HEK293 (cell line): Measurements from ENCODE around the gene ARHGAP26.

Experiments
- KLF7 ChIP-seq: fragments of 450-650 bp; formaldehyde crosslinking; IDR thresholded peaks from 2 replicates; pipeline ENCODE4 v1.5.1; 2016; ENCODE audit warnings: missing biosample characterization, missing genetic modification characterization, borderline replicate concordance
- ZNF146 ChIP-seq: fragments of 450-650 bp; formaldehyde crosslinking; IDR thresholded peaks from 2 replicates; pipeline ENCODE4 v1.5.1; 2016; ENCODE audit warnings: missing biosample characterization, missing genetic modification characterization
- TF ChIP-seq, protein P1 (sequence below): fragments of 450-650 bp; formaldehyde crosslinking; IDR thresholded peaks from 2 replicates; pipeline ENCODE4 v1.5.1; 2016; ENCODE audit warnings: missing biosample characterization, missing genetic modification characterization
- TF ChIP-seq, protein P2 (sequence below): fragments of 450-650 bp; formaldehyde crosslinking; IDR thresholded peaks from 2 replicates; pipeline ENCODE4 v1.5.1; 2016; ENCODE audit warnings: missing biosample characterization, missing genetic modification characterization
- TF ChIP-seq, protein P3 (sequence below): fragments of 450-650 bp; formaldehyde crosslinking; IDR thresholded peaks from 2 replicates; pipeline ENCODE4 v1.5.1; 2016; ENCODE audit warnings: missing biosample characterization, missing genetic modification characterization
- TF ChIP-seq, protein P4 (sequence below): fragments of 450-650 bp; IDR thresholded peaks from 2 replicates; pipeline ENCODE4 v1.5.1; 2018; ENCODE audit warnings: missing biosample characterization, mild to moderate bottlenecking, missing genetic modification characterization
- TF ChIP-seq, protein P5 (sequence below): IDR thresholded peaks from 2 replicates; pipeline ENCODE4 v1.6.1; 2011; ENCODE audit warnings: mild to moderate bottlenecking, low read depth, low read length, borderline replicate concordance
- TF ChIP-seq, protein P6 (sequence below): fragments of 450-650 bp; formaldehyde crosslinking; IDR thresholded peaks from 2 replicates; pipeline ENCODE4 v1.5.1; 2016; ENCODE audit warnings: missing biosample characterization, missing genetic modification characterization

DNA sequence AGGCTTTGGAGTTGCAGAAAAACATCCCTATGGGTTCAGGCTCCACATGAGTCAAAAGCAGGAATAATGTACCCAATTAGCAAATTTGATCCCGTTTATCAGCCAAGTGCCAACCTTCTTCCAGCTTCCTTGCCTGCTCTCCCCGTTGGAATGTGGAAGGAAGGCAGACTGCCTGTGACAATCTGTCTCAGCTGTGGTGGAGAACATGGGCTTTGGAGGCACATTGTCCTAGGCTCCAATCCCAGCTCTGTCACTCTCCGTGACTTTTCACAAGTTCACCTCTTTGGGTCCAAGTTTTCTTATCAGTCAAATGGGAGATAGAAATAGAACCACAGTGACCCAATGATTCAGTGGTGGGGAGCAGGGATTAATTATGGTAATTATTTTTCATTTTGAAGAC, 113.9 kb downstream of the ARHGAP26 start:
- TF ChIP-seq, protein P1, sequence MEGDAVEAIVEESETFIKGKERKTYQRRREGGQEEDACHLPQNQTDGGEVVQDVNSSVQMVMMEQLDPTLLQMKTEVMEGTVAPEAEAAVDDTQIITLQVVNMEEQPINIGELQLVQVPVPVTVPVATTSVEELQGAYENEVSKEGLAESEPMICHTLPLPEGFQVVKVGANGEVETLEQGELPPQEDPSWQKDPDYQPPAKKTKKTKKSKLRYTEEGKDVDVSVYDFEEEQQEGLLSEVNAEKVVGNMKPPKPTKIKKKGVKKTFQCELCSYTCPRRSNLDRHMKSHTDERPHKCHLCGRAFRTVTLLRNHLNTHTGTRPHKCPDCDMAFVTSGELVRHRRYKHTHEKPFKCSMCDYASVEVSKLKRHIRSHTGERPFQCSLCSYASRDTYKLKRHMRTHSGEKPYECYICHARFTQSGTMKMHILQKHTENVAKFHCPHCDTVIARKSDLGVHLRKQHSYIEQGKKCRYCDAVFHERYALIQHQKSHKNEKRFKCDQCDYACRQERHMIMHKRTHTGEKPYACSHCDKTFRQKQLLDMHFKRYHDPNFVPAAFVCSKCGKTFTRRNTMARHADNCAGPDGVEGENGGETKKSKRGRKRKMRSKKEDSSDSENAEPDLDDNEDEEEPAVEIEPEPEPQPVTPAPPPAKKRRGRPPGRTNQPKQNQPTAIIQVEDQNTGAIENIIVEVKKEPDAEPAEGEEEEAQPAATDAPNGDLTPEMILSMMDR, result no peak
- TF ChIP-seq, protein P2, sequence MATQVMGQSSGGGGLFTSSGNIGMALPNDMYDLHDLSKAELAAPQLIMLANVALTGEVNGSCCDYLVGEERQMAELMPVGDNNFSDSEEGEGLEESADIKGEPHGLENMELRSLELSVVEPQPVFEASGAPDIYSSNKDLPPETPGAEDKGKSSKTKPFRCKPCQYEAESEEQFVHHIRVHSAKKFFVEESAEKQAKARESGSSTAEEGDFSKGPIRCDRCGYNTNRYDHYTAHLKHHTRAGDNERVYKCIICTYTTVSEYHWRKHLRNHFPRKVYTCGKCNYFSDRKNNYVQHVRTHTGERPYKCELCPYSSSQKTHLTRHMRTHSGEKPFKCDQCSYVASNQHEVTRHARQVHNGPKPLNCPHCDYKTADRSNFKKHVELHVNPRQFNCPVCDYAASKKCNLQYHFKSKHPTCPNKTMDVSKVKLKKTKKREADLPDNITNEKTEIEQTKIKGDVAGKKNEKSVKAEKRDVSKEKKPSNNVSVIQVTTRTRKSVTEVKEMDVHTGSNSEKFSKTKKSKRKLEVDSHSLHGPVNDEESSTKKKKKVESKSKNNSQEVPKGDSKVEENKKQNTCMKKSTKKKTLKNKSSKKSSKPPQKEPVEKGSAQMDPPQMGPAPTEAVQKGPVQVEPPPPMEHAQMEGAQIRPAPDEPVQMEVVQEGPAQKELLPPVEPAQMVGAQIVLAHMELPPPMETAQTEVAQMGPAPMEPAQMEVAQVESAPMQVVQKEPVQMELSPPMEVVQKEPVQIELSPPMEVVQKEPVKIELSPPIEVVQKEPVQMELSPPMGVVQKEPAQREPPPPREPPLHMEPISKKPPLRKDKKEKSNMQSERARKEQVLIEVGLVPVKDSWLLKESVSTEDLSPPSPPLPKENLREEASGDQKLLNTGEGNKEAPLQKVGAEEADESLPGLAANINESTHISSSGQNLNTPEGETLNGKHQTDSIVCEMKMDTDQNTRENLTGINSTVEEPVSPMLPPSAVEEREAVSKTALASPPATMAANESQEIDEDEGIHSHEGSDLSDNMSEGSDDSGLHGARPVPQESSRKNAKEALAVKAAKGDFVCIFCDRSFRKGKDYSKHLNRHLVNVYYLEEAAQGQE (tag by site-specific recombination), result no peak
- TF ChIP-seq, protein P3, sequence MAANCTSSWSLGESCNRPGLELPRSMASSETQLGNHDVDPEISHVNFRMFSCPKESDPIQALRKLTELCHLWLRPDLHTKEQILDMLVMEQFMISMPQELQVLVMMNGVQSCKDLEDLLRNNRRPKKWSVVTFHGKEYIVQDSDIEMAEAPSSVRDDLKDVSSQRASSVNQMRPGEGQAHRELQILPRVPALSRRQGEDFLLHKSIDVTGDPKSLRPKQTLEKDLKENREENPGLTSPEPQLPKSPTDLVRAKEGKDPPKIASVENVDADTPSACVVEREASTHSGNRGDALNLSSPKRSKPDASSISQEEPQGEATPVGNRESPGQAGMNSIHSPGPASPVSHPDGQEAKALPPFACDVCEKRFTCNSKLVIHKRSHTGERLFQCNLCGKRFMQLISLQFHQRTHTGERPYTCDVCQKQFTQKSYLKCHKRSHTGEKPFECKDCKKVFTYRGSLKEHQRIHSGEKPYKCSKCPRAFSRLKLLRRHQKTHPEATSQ, result no peak
- TF ChIP-seq, protein P4, sequence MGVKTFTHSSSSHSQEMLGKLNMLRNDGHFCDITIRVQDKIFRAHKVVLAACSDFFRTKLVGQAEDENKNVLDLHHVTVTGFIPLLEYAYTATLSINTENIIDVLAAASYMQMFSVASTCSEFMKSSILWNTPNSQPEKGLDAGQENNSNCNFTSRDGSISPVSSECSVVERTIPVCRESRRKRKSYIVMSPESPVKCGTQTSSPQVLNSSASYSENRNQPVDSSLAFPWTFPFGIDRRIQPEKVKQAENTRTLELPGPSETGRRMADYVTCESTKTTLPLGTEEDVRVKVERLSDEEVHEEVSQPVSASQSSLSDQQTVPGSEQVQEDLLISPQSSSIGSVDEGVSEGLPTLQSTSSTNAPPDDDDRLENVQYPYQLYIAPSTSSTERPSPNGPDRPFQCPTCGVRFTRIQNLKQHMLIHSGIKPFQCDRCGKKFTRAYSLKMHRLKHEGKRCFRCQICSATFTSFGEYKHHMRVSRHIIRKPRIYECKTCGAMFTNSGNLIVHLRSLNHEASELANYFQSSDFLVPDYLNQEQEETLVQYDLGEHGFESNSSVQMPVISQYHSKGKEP (tag by site-specific recombination), result no peak
- TF ChIP-seq ZNF146 (tag by site-specific recombination) (no peak), KLF7 (tag by site-specific recombination) (no peak)
- TF ChIP-seq, protein P5, sequence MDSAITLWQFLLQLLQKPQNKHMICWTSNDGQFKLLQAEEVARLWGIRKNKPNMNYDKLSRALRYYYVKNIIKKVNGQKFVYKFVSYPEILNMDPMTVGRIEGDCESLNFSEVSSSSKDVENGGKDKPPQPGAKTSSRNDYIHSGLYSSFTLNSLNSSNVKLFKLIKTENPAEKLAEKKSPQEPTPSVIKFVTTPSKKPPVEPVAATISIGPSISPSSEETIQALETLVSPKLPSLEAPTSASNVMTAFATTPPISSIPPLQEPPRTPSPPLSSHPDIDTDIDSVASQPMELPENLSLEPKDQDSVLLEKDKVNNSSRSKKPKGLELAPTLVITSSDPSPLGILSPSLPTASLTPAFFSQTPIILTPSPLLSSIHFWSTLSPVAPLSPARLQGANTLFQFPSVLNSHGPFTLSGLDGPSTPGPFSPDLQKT, result no peak
- TF ChIP-seq, protein P6, sequence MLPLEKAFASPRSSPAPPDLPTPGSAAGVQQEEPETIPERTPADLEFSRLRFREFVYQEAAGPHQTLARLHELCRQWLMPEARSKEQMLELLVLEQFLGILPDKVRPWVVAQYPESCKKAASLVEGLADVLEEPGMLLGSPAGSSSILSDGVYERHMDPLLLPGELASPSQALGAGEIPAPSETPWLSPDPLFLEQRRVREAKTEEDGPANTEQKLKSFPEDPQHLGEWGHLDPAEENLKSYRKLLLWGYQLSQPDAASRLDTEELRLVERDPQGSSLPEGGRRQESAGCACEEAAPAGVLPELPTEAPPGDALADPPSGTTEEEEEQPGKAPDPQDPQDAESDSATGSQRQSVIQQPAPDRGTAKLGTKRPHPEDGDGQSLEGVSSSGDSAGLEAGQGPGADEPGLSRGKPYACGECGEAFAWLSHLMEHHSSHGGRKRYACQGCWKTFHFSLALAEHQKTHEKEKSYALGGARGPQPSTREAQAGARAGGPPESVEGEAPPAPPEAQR (tag by site-specific recombination), result no peak
